HFFc6 (cell line): ENCODE results near the gene IL10. TPM values are rescaled to one million over a fixed set of nuclear protein-coding genes. Genes with fewer than 3 reads are reported as not detected.

ENCODE experiments used
- DNase-seq: peaks from one replicate; pipeline ENCODE4 v3.0.0-alpha.2; 2018
- H3K27ac Mint-ChIP-seq: 2 replicates; pipeline ENCODE4 v1.8.0; 2020; ENCODE audit warnings: mild to moderate bottlenecking, mixed read lengths
- H3K27me3 Mint-ChIP-seq: 2 replicates; pipeline ENCODE4 v1.8.0; 2021; ENCODE audit warnings: mild to moderate bottlenecking, moderate library complexity, mixed read lengths; ENCODE audit not compliant: insufficient read depth
- H3K36me3 Mint-ChIP-seq: 2 replicates; pipeline ENCODE4 v1.8.0; 2021; ENCODE audit warnings: low read depth, mixed read lengths
- H3K4me1 Mint-ChIP-seq: 2 replicates; pipeline ENCODE4 v1.8.0; 2020; ENCODE audit warnings: low read depth, mixed read lengths
- H3K4me3 Mint-ChIP-seq: 2 replicates; pipeline ENCODE4 v1.8.0; 2020; ENCODE audit warnings: mild to moderate bottlenecking, moderate library complexity, mixed read lengths
- H3K9me3 Mint-ChIP-seq: 2 replicates; pipeline ENCODE4 v1.8.0; 2020; ENCODE audit warnings: mild to moderate bottlenecking, mixed read lengths
- CTCF ChIP-seq: fragments of 200-600 bp; sonication (generic); IDR thresholded peaks from 2 replicates; pipeline ENCODE4 v1.5.0; 2021; ENCODE audit warnings: antibody characterized with exemption, mild to moderate bottlenecking
- long read RNA-seq: library from polyadenylated mRNA; unstranded; transcript quantifications from one replicate; pipeline ENCODE4 v2.0.0, GENCODE V29; 2019
- total RNA-seq, 6 experiments: library from RNA; stranded (reverse); fragmentation: NEBNext Ultra II Directional; extraction: Animal tissue kit (Norgen Biotek cat#: 25700); gene quantifications; 2 replicates in 1 of 6; 3 replicates in 5 of 6; pipeline ENCODE4 v1.2.3, GENCODE V29; 2021

IL10 gene
- not detected for total RNA-seq
- long read RNA-seq = 0 reads

- no peaks in the 10 kb centered on the region for H3K9me3 Mint-ChIP-seq
- no peak within 1 kb of the TSS for H3K27ac Mint-ChIP-seq
- no peak for DNase-seq
- H3K4me1 Mint-ChIP-seq = peaks cover 10% of the 10 kb centered on the region; the same call in 1 of the 2 replicates
- H3K36me3 Mint-ChIP-seq = no peaks in the 10 kb centered on the region
- H3K4me3 Mint-ChIP-seq = no peak within 1 kb of the TSS
- no peak for TF ChIP-seq CTCF
- H3K27me3 Mint-ChIP-seq = peaks cover 42% of the 10 kb centered on the region
Observed at GRCh38 chr1:206772243-206772937, at the start of gene IL10. Gene IL10 (minus strand): TSS chr1:206772494. CDS start chr1:206772435, 59 bp downstream.

GRCh38 chr1:206821493-206821892 is 49.2 kb upstream of the IL10 start:
- Mint-ChIP-seq H3K27ac (no peak overlapping the region), H3K36me3 (no peaks in the 10 kb centered on the region), H3K9me3 (no peaks in the 10 kb centered on the region), H3K4me1 (peaks cover 37% of the 10 kb centered on the region), H3K4me3 (no peak overlapping the region), H3K27me3 (no peaks in the 10 kb centered on the region; the same call in 1 of the 2 replicates)
- no peak for DNase-seq
- TF ChIP-seq CTCF = no peak

GRCh38 chr1:206816390-206817287 is 44.3 kb upstream of the IL10 start:
- H3K4me1 Mint-ChIP-seq = peaks cover 28% of the 10 kb centered on the region
- no peak overlapping the region for H3K27ac Mint-ChIP-seq
- no peak overlapping the region; the same call in 1 of the 2 replicates for H3K4me3 Mint-ChIP-seq
- no peaks in the 10 kb centered on the region; the same call in 1 of the 2 replicates for H3K27me3 Mint-ChIP-seq
- no peak for TF ChIP-seq CTCF
- no peak for DNase-seq
- H3K9me3 Mint-ChIP-seq = peaks cover 11% of the 10 kb centered on the region; the same call in 1 of the 2 replicates
- peaks cover 8% of the 10 kb centered on the region for H3K36me3 Mint-ChIP-seq

GRCh38 chr1:206814716-206815341 is 42.5 kb upstream of the IL10 start:
- Mint-ChIP-seq H3K36me3 (peaks cover 8% of the 10 kb centered on the region), H3K9me3 (peaks cover 11% of the 10 kb centered on the region; the same call in 1 of the 2 replicates), H3K27me3 (no peaks in the 10 kb centered on the region; the same call in 1 of the 2 replicates), H3K4me3 (no peak overlapping the region), H3K4me1 (peaks cover 28% of the 10 kb centered on the region), H3K27ac (peak overlapping the region; percentile 12; the same call in 1 of the 2 replicates)
- DNase-seq = peak; percentile 68
- no peak for TF ChIP-seq CTCF

GRCh38 chr1:206812471-206812870 is 40.2 kb upstream of the IL10 start:
- no peak for DNase-seq
- no peak for TF ChIP-seq CTCF
- no peak overlapping the region for H3K4me3 Mint-ChIP-seq
- H3K27ac Mint-ChIP-seq = no peak overlapping the region
- peaks cover 2% of the 10 kb centered on the region; the same call in 1 of the 2 replicates for H3K27me3 Mint-ChIP-seq
- H3K9me3 Mint-ChIP-seq = peaks cover 11% of the 10 kb centered on the region; the same call in 1 of the 2 replicates
- H3K4me1 Mint-ChIP-seq = peaks cover 28% of the 10 kb centered on the region
- H3K36me3 Mint-ChIP-seq = peaks cover 8% of the 10 kb centered on the region
